Kidney (tissue), 14 donors: ENCODE measurements around the gene UGT1A10. TPM values are rescaled to one million over a fixed set of nuclear protein-coding genes. Genes with fewer than 3 reads are reported as not detected.
A peak's percentile ranks its signal among the peaks of the same experiment; 100 is the strongest.

Source experiments
- DNase-seq, 5 donors: peaks; one replicate each; pipeline ENCODE4 v3.0.0-alpha.2; 2013 to 2020
- FAIRE-seq: peaks from 2 replicates; lab custom pipeline; 2012; peaks lifted over from hg19 to GRCh38; lab: Jason Lieb, UNC
- H3K27ac ChIP-seq, 2 donors: one replicate each; pipeline ENCODE4 v1.7.0; 2013; ENCODE audit warnings: low read depth in 2 of 2, low read length in 2 of 2, inconsistent platforms in 1 of 2
- H3K27me3 ChIP-seq: one replicate; pipeline ENCODE4 v1.7.1; 2013; ENCODE audit warnings: low read length, inconsistent platforms; ENCODE audit not compliant: control insufficient read depth, insufficient read depth
- H3K36me3 ChIP-seq, 3 donors: one replicate each; pipeline versions ENCODE4 v1.7.0 to v1.7.1; 2013; ENCODE audit warnings: low read length in 3 of 3, control low read depth in 1 of 3, inconsistent platforms in 1 of 3; ENCODE audit not compliant: insufficient read depth in 3 of 3, control insufficient read depth in 2 of 3
- H3K4me1 ChIP-seq, 3 donors: one replicate each; pipeline versions ENCODE4 v1.7.0 to v1.7.1; 2013; ENCODE audit warnings: low read length in 3 of 3, inconsistent platforms in 1 of 3, low read depth in 1 of 3; ENCODE audit not compliant: control insufficient read depth in 2 of 3, insufficient read depth in 2 of 3
- H3K4me3 ChIP-seq, 3 donors: one replicate each; pipeline versions ENCODE4 v1.7.0 to v1.8.1; 2013; ENCODE audit warnings: low read length in 3 of 3, control low read depth in 1 of 3, inconsistent platforms in 1 of 3
- H3K9ac ChIP-seq, 3 donors: one replicate each; pipeline versions ENCODE4 v1.7.0 to v1.7.1; 2013; ENCODE audit warnings: low read length in 3 of 3, control low read depth in 1 of 3, inconsistent platforms in 1 of 3
- H3K9me3 ChIP-seq, 3 donors: one replicate each; pipeline versions ENCODE4 v1.7.0 to v1.7.1; 2013; ENCODE audit warnings: low read length in 3 of 3, control low read depth in 1 of 3, inconsistent platforms in 1 of 3; ENCODE audit not compliant: control insufficient read depth in 2 of 3, insufficient read depth in 1 of 3
- intact Hi-C: fragments of 100-400 bp; cut with DNase I; formaldehyde crosslinking; loops from one replicate; pipeline ENCODE4 v1.11.1; 2022
- polyA plus RNA-seq: library from polyadenylated mRNA; stranded (reverse); fragments of 350-450 nt; fragmentation: Illumina TruSeq; extraction: RNeasy Lipid Tissue Mini Kit (QIAGEN cat#74804); gene quantifications from one replicate; pipeline ENCODE4 v1.2.3, GENCODE V29; 2014; ENCODE audit warnings: low read depth, low replicate concordance; ENCODE audit not compliant: insufficient read depth
- total RNA-seq: library from RNA; stranded (reverse); fragmentation: NEBNext Ultra II Directional; extraction: Animal tissue kit (Norgen Biotek cat#: 25700); gene quantifications from one replicate; pipeline ENCODE4 v1.2.1, GENCODE V29; 2021
- TF ChIP-seq, protein P1 (sequence below): IDR thresholded peaks from 3 replicates; pipeline ENCODE4 v1.5.1; 2012; ENCODE audit warnings: mild to moderate bottlenecking, moderate library complexity, borderline replicate concordance; ENCODE audit not compliant: insufficient read depth; ENCODE audit errors: extremely low read depth
- donor health status: control.
- donor health status: control.
- donor health status: control.
- donor health status: control.
- donor health status: control.
- donor health status: DM: yes; HTN: yes; CAD: no.
- donor health status: Normal renal cell carcinoma (clear cell type).

Gene UGT1A10
- total and polyA plus RNA-seq, 2 donors from 2014 or later, result 6.6 TPM; not detected in 1

DNA sequence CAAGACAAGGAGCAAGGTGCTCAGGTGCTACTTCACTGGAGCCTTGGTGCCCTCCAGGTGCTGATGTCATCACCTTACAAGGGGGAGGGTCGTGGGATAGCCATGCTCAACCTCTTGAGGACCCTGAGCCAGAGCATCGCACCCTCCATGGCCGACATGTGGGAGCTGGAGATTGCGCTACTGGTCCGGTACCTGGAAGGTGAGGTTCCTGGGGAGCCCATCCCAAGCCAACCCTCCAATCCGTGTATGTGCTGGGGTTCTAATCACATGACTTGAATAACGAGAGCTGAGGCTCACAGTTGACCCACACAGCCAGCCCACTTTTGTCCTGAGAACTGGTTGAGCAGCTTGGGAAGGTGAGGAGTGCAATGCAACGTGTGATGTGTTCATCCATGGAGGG is 167.7 kb downstream of the UGT1A10 start:
- FAIRE-seq, result no peak
- peak in 1 of 5 donors; percentile 33 for DNase-seq

GRCh38 chr2:233807215-233807865 is 171.1 kb downstream of the UGT1A10 start:
- FAIRE-seq, result no peak
- intact Hi-C loops, result no loop called here
- peak in 2 of 5 donors; percentile 14 to 40 for DNase-seq

More for the DNA sequence above, 167.7 kb downstream of the UGT1A10 start:
- Histone ChIP-seq H3K27ac (no peak overlapping the region), H3K9ac (no peak overlapping the region), H3K4me3 (no peak overlapping the region), H3K36me3 (no peaks in the 10 kb centered on the region), H3K27me3 (no peaks in the 10 kb centered on the region), H3K4me1 (no peaks in the 10 kb centered on the region), H3K9me3 (no peaks in the 10 kb centered on the region)
- intact Hi-C loops, result no loop called here
- TF ChIP-seq, protein P1, sequence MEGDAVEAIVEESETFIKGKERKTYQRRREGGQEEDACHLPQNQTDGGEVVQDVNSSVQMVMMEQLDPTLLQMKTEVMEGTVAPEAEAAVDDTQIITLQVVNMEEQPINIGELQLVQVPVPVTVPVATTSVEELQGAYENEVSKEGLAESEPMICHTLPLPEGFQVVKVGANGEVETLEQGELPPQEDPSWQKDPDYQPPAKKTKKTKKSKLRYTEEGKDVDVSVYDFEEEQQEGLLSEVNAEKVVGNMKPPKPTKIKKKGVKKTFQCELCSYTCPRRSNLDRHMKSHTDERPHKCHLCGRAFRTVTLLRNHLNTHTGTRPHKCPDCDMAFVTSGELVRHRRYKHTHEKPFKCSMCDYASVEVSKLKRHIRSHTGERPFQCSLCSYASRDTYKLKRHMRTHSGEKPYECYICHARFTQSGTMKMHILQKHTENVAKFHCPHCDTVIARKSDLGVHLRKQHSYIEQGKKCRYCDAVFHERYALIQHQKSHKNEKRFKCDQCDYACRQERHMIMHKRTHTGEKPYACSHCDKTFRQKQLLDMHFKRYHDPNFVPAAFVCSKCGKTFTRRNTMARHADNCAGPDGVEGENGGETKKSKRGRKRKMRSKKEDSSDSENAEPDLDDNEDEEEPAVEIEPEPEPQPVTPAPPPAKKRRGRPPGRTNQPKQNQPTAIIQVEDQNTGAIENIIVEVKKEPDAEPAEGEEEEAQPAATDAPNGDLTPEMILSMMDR, result no peak

GRCh38 chr2:233807966-233808935 is 172.0 kb downstream of the UGT1A10 start:
- FAIRE-seq (no peak), DNase-seq (peak in 3 of 5 donors; percentile 3 to 46 (median 7))
- Histone ChIP-seq H3K4me3 (no peak overlapping the region), H3K4me1 (no peaks in the 10 kb centered on the region), H3K9me3 (no peaks in the 10 kb centered on the region), H3K27ac (no peak overlapping the region), H3K9ac (no peak overlapping the region), H3K36me3 (no peaks in the 10 kb centered on the region), H3K27me3 (no peaks in the 10 kb centered on the region)
- intact Hi-C loops, result no loop called here
- TF ChIP-seq, protein P1, result no peak

More at GRCh38 chr2:233807215-233807865, 171.1 kb downstream of the UGT1A10 start:
- Histone ChIP-seq H3K27me3 (no peaks in the 10 kb centered on the region), H3K9me3 (no peaks in the 10 kb centered on the region), H3K9ac (no peak overlapping the region), H3K27ac (no peak overlapping the region), H3K4me3 (no peak overlapping the region), H3K36me3 (no peaks in the 10 kb centered on the region), H3K4me1 (no peaks in the 10 kb centered on the region)
- TF ChIP-seq, protein P1, result no peak
